HG02678 (cell line): ENCODE data around the gene RUVBL1.
A peak's percentile ranks its signal among the peaks of the same experiment; 100 is the strongest.

Experiments used
- ATAC-seq: cut with Tn5 transposase; IDR thresholded peaks from one replicate; pipeline ENCODE4 v1.9.1; 2021; ENCODE audit warnings: mild to moderate bottlenecking, moderate library complexity; ENCODE audit not compliant: unreplicated experiment

RUVBL1 gene

DNA sequence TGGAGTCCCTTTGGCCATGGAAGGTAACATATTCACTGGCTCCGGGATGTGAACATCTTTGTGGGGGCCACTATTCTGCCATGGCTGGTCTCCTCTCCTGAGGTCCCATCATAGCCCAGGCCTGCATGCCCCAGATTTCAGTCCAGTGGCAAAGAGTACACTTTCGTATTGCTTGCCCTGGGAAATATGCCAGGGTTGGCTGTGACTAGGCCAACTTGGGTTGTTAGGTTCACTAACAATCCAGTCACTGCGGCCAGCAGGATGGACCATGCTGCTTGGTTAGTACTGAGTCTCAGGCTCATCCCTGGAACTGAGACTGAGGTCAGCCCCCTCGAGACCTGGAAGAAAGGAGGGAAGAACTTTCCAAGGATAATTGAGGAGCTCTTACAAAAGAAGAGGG lies 19.9 kb upstream of the RUVBL1 start:
- ATAC-seq, result no peak

- no peak for ATAC-seq
These were observed 9.8 kb upstream of the RUVBL1 start for GRCh38 chr3:128133273-128133883.

DNA sequence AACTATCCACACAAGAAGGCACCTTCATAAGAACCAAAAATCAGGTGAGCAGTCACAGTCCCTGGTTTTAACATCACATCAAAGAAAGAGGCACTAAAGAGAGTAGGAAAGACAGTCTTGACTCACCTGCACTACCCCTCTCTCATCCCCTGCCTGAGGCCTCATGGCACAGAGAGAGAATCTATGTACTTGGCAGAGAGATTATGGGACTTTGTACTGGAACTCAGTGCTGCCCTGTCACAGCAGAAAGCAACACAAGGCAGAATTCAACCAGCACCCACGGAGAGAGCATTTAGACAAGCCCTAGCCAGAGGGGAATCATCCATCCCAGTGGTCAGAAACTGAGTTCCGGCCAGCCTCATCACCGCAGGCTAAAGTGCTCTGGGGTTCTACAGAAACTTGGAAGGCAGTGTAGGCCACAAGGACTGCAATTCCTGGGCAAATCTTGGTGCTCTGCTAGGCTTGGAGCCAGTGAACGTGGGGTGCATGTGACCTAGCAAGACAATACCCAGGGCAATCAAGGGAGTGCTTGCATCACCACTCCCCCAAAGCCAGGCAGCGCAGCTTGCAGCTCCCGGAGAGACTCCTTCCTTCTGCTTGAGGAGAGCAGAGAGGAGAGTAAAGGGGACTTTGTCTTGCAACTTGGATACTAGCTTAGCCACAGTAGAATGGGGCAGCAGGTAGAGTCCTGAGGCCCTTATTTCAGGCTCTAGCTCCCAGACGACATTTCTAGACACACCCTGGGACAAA lies 8.5 kb upstream of the RUVBL1 start:
- no peak for ATAC-seq

DNA sequence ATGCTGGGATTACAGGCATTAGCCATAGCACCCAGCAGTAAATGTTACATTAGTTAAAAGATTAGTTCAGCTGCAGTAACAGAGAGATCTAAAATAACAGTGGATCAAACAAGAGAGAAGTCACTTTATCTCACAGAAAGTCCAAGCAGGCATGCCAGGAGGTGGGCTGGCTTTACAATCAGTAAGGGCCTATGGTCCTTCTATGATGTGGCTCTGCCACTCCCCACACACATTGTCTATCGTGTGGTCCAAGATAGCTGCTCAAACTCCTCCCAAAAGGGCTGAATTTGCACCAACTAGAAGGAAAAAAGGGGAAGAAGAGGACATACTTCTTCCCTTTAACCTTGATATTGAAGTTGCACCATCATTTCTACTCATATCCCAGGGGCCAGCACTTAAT lies 4.6 kb upstream of the RUVBL1 start:
- ATAC-seq, result no peak

DNA sequence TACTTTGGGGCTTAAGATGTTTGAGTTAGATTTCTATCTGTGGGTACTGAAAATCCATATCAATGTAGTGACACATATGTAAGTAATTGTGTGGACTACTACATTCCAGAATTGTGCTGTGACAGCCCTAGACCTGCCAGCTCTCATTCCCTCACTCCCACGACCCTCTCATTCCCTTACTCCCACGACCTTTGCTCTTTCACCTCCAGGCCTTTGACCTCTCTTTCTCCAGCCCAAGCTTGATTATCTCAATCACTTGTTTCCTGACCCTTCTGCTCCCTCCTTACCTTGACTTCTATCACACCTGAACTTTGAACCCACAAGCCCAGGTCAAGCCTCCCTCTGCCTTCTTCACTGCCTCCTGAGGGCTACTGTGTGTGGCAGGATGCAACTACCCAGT lies 3.6 kb upstream of the RUVBL1 start:
- ATAC-seq, result no peak

DNA sequence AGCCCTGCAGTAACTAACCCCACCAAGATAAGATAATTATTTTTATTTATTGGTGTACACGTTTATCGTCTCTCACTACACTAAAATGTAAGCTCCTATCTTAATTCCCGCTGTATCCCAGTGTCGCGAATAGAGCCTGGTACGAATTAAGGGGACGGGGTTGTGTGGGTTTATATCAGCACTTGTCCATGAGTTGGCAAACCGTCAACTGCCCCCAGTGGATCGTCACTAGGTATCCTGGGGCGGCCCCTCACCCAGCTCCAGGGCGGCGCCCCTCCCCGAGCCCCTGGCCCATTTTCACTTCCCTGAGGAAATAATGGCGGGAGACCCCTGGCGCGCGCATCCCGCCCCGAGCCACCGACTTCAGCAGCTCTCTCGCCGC lies 465 bp downstream of the RUVBL1 start:
- ATAC-seq, result no peak

GRCh38 chr3:128122013-128122412 lies 1.6 kb downstream of the RUVBL1 start:
- no peak for ATAC-seq

GRCh38 chr3:128113817-128114794 lies 9.5 kb downstream of the RUVBL1 start:
- ATAC-seq, result no peak

GRCh38 chr3:128112357-128112968 lies 11.1 kb downstream of the RUVBL1 start:
- ATAC-seq, result no peak

- ATAC-seq, result no peak
These were observed 12.5 kb downstream of the RUVBL1 start for GRCh38 chr3:128111147-128111546.

GRCh38 chr3:128107834-128108233 lies 15.8 kb downstream of the RUVBL1 start:
- no peak for ATAC-seq

GRCh38 chr3:128103136-128103676 lies 20.4 kb downstream of the RUVBL1 start:
- no peak for ATAC-seq

DNA sequence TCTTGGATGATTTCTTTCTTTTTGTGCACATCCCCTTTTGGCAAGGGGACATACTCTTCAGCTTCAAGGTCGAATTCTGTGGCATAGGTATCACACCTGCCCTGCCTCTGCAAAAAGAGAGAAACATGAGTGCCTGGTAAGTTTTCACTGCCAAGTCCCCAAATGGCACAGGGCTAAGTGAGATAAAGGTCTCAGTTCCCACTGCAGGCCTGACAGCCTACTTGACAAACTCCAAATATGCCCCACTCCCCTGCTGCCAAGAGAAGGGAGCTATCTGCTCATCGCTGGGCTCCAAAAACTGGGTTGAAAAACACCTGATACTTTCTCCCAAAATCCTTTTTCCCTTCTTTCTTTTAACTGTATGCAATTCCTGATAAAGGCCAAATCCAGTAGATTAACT lies 23.0 kb downstream of the RUVBL1 start:
- no peak for ATAC-seq

GRCh38 chr3:128100161-128100560 lies 23.5 kb downstream of the RUVBL1 start:
- no peak for ATAC-seq

- ATAC-seq, result no peak
These were observed 25.4 kb downstream of the RUVBL1 start for GRCh38 chr3:128098234-128098633.

GRCh38 chr3:128095222-128095703 lies 28.3 kb downstream of the RUVBL1 start:
- peak; percentile 87 for ATAC-seq

DNA sequence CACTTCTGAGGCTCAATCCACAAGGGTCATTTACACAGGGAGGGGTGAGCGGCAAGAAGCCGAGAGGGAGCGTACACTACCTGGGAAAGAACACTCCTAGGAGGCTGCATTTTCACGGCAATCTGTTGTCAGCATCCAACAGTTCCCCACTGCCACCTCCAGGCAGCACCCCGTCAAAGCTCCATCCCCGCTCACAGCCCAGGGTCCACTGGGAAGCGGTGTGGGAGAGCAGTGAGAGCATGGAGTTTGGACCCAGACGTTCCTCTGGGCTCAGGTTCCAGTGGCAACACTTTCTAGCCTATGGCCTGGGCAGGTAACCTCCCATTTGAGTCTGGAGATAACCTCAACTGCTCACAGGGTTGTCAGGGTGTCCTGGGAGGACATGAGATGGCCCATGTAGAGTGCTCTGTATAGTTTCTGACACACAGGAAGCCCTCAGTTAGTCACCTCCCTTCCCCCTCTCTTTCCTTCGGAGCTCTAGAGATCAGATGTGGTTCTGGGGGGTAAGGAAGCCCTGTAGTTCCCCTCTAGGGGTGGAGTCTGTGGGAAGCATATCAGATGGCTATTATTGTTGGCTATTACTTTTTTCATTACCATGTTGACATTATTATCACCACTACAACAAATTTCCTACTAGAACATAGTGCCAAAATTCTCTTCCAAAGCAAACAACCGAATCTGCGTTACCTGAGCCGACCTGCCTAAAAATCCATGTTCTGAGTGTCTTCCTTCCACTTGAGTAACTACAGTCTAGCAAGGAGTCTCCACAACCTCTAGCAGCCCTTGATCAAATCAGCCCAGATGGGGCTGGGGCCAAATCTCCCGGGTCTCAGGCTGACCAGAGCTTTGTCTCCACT lies 29.1 kb downstream of the RUVBL1 start:
- no peak for ATAC-seq

DNA sequence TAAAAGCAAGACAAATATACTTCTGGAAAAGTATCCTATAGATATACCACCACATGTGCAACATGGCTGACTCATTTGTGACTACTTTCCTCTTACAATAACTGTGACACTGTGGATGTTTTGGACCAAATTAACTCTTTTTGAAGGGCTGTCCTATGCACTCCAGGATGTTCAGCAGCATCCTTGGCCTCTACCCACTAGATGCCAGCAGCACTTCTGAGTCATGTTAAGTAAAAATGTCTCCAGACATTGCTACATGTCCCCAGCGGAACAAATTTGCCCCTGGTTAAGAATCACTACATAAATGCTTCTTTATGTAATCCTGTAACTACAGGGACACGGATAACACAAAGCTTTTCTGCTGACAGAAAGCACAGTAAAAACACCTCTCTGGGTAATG lies 32.0 kb downstream of the RUVBL1 start:
- no peak for ATAC-seq

DNA sequence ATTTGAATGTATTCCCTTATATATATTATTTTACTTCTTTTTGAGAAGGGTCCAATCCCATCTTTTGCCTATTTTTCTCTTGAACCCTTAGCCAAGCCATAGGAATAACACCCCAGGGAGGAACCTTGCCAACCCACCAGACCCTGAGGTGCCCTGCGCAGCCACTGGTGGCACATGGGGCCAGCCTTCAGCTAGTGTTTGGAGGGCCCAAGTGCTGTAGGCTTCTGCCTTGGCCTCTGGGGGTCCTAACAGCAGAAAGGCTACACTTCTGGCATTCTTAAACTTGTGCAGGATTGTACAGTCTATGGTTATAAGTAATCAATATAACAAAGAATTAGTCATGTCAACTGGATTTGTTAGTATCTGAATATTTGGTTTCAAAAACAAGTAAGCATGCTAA lies 34.5 kb downstream of the RUVBL1 start:
- ATAC-seq, result no peak

DNA sequence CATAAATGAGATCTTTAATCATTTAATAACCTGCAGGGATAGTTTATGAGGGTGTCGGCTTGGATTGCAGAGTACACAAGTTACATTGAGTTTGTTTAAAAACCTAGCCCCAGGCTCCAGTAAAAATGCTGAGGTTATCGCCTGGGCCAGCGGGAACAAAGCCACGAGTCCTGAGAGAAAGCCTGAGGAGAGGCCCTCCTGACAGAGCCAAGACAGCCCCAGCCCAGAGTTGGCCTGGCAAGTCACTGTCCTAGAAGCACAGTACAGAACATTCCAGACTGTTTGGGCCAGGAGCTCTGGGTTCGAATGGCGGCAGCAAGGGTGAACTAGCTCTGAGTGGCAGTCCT lies 39.0 kb downstream of the RUVBL1 start:
- no peak for ATAC-seq
